HS-5 (cell line): ENCODE measurements around the gene MT1X.
A peak's percentile ranks its signal among the peaks of the same experiment; 100 is the strongest.

Source experiments
- DNase-seq: peaks from one replicate; pipeline ENCODE4 v3.0.0-alpha.2; 2012; ENCODE audit warnings: low read depth

MT1X gene

GRCh38 chr16:56681939-56682702 is at the start of gene MT1X:
Gene MT1X, plus strand, starts transcription at chr16:56682470. Its CDS starts 71 bp downstream, at chr16:56682541.
- DNase-seq: peak; percentile 75

- no peak for DNase-seq
These were observed 49.4 kb upstream of the MT1X start for GRCh38 chr16:56632848-56633365.

- DNase-seq: no peak
These were observed 48.7 kb upstream of the MT1X start for GRCh38 chr16:56633535-56633934.

DNA sequence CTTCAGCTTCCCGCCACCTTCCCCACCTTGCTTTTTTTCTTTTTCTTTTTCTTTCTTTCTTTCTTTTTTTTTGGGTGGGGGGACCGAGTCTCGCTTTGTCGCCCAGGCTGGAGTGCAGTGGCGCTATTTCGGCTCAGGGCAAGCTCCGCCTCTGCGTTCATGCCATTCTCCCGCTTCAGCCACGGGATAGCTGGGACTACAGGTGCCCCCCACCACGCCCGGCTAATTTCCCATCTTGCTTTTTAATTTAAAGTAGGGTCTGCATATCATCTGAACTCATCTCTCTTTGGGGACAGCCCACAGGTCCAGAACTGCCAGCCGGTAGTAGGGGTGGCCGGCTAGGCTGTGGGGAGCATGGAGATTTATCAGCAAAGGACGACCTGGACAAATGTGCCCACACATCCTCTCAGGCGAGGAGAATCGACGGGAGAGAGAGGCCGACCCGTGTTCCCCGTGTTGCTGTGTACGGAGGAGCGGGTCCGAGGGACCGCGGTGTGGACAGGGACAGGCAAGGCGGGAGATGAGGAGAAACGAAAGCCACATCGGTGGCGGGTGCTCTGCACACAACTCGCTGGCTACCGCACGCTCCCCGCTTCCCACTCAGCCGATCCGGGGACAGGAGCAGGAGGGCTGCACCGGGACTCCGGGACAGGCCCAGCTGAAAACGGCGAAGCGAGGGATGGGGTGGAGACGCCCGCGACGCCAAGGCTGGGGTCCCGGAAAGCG is 47.4 kb upstream of the MT1X start:
- DNase-seq: no peak

DNA sequence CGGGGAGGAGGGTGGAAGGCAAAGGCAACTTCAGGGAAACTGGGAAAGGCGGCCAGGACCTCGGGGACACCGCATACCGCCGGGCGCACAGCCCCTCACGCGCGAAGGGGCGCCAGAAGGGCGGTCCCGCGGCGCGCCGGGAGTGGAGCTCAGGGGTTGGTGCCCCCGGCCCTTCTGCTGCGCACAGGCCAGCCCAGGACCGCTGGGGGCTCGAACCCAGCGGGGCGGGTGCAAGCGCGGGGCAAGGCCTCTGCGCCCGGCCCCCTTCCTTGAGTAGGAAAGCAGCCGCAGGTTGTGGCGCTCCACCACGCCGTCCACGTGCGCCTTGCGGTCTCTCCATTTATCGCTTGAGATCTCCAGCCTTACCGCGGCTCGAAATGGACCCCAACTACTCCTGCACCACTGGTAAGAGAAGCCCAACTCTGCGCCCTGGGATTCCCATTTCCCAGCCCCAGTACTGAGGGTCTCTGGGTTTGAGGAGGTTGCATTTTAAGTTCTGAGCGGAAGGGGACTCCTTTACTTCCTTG is 46.8 kb upstream of the MT1X start:
- no peak for DNase-seq

- no peak for DNase-seq
These were observed 45.5 kb upstream of the MT1X start for GRCh38 chr16:56636616-56637413.

DNA sequence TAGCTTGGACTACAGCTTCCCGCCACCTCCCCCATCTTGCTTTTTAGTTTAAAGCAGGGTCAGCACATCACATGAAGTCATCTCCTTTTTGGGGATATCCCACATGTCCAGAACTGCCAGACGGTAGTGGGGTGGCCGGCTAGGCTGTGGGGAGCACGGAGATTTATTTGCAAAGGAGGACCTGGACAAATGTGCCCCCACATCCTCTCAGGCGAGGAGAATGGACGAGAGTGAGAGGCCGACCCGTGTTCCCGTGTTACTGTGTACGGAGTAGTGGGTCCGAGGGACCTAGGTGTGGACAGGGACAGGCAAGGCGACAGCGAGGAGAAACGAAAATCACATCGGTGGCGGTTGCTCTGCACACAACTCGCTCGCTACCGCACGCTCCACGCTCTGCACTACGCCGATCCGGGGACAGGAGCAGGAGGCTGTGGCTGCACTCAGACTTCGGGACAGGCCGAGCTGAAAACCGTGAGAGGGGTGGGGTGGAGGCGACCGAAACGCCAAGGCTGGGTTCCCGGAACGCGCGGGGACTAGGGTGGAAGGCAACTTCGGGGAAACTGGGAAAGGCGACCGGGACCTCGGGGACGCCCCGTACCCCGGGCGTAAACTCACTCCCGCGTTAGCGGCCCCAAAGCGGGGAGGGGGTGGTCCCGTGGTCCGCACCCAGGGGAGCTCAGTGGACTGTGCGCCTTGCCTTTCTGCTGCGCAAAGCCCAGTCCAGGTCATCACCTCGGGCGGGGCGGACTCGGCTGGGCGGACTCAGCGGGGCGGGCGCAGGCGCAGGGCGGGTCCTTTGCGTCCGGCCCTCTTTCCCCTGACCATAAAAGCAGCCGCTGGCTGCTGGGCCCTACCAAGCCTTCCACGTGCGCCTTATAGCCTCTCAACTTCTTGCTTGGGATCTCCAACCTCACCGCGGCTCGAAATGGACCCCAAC is 44.2 kb upstream of the MT1X start, which contains the start of gene MT1A:
TSS of gene MT1A (plus strand) at position 853 of the 937 bp plus-strand sequence. CDS start at position 926, 73 bp downstream.
- DNase-seq: no peak

DNA sequence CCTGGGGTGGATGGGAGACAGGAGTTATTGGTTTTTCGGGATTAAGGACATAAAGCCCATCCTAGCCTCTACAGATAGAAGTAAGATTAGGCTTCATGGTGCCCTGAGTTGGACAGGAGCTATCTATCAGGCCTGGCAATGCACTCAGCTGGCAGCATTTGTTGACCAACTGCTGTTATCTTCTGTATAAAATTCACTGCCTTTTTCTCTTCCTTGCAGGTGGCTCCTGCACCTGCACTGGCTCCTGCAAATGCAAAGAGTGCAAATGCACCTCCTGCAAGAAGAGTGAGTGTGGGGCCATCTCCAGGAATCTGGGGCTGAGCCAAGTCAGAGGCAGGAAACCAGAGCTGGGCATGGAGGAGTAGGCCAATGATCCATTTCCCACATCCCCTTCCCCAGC is 43.2 kb upstream of the MT1X start:
- DNase-seq: no peak

- no peak for DNase-seq
These were observed 42.2 kb upstream of the MT1X start for GRCh38 chr16:56640076-56640475.

DNA sequence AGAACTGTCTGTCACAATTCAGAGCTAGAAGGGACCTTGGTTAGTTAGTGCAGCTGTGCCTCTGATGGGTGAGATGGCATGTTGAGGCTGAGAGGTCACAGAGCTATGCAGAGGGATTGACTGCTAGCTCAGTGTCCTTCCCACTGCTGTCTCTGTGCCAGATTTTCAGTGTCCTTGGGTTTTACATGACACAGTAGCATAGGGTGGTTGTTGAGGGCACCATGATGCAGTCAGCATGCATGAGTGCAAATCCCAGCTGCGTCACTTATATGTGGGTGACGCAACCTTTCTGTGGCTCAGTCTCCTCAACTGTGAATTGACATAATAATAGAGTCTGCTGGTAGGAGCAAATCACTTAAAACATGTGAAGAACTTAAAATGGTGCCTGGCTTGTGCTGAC is 41.1 kb upstream of the MT1X start:
- DNase-seq: no peak

- DNase-seq: no peak
These were observed 39.0 kb upstream of the MT1X start for GRCh38 chr16:56643080-56643778.

GRCh38 chr16:56643833-56644232 is 38.4 kb upstream of the MT1X start:
- DNase-seq: no peak

GRCh38 chr16:56645311-56645710 is 37.0 kb upstream of the MT1X start:
- DNase-seq: no peak

- DNase-seq: no peak
These were observed 36.4 kb upstream of the MT1X start for GRCh38 chr16:56645838-56646237.

DNA sequence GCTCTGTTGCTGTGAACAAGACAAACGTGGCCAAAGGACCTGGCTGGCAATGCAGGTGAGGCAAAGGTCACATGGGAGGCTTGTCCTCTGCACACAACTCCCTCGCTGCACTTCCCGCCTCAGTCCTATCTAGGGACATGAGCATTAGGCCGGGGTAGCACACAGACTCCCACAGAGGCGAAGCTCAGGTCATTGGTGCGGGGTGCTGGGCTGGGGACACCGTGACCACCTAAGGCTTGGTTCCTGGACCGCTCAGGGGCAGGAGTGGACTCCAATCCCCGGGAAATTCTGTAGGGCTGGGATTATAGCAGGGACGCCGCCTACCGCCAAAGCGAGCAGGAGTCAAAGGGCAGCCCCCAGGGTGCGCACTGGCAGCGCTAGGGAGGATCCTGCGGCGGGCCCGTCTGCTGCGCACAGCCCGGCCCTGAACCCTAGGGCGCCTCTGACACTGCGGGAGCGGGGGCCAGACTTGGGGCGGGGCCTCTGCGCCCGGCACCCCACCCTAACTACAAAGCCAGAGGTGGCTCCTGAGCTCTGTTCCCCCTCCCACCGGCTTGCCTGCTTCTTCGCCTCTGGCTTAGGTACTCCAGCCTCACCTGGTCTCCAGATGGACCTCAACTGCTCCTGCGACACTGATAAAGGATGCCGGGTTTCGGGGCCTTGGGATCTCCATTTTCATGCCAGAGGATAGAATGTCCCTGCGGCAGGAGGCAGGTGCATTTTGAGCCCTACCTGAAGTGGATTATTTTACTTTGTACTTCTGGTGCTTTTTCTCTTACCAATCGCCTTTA is 34.4 kb upstream of the MT1X start:
- no peak for DNase-seq

- no peak for DNase-seq
These were observed 33.0 kb upstream of the MT1X start for GRCh38 chr16:56649271-56649670.

GRCh38 chr16:56649820-56650219 is 32.5 kb upstream of the MT1X start:
- DNase-seq: no peak

DNA sequence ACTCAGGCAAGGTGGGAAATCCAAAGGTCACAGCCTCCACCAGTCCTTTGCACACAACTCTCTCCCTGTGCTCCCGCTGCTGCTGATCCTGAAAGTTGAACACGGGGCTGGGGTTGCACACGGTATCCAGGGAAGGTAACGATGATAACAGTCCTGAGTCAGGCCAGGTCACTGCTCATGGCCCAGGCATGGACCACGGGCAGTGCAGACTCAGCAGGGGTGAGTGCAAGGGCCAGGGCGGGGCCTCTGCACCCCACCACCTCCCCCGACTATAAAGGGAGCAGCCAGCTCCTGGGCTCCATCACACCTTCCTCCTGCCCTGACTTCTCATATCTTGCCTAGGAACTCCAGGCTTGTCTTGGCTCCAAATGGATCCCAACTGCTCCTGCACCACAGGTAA is 30.7 kb upstream of the MT1X start, which contains the start of gene MT1B:
TSS of gene MT1B (plus strand) at position 301 of the 400 bp plus-strand sequence. CDS start at position 369, 68 bp downstream.
- no peak for DNase-seq

- DNase-seq: no peak
These were observed 29.7 kb upstream of the MT1X start for GRCh38 chr16:56652600-56652999.
